Caco-2 (cell line): ENCODE data around the gene ZNF605. TPM values are rescaled to one million over a fixed set of nuclear protein-coding genes. Genes with fewer than 3 reads are reported as not detected.

ENCODE experiments used
- BruUV-seq: library from RNA; stranded (reverse); fragments of 400-500 nt; replicated peaks from 2 replicates; lab custom pipeline; 2021; lab: Mats Ljungman, UMichigan
- CTCF ChIA-PET: fragments of 300-600 bp; sonication (Branson Sonifier 250); formaldehyde crosslinking; loops from one replicate; lab custom pipeline; 2022; ENCODE audit warnings: antibody characterized with exemption; lab: Charles Lee
- POLR2A ChIA-PET: fragments of 300-600 bp; sonication (Branson Sonifier 250); formaldehyde crosslinking; loops from one replicate; lab custom pipeline; 2022; ENCODE audit warnings: antibody characterized with exemption; lab: Charles Lee
- DNase-seq, 2 experiments: peaks; one replicate each; pipeline versions ENCODE4 v3.0.0 to v3.0.0-alpha.2; 2020 to 2022
- H3K27me3 ChIP-seq: replicated peaks from 2 replicates; pipeline ENCODE4 v1.6.0; 2011; ENCODE audit warnings: low read length; ENCODE audit not compliant: control insufficient read depth, insufficient read depth
- H3K36me3 ChIP-seq: 2 replicates; pipeline ENCODE4 v1.5.1; 2011; ENCODE audit warnings: low read length; ENCODE audit not compliant: control insufficient read depth, insufficient read depth
- H3K4me1 ChIP-seq: fragments of 250-450 bp; sonication (Bioruptor Pico); 2 replicates; pipeline ENCODE4 v1.5.1; 2020; ENCODE audit warnings: mild to moderate bottlenecking
- H3K4me3 ChIP-seq: 2 replicates; pipeline ENCODE4 v1.5.1; 2011; ENCODE audit warnings: low read depth, mild to moderate bottlenecking, control low read depth, low read length
- H3K9me3 ChIP-seq: fragments of 250-450 bp; sonication (Bioruptor Pico); 2 replicates; pipeline ENCODE4 v1.5.1; 2020; ENCODE audit warnings: mild to moderate bottlenecking, moderate library complexity
- H3K27ac Mint-ChIP-seq: one replicate; pipeline ENCODE4 v1.8.0; 2022; ENCODE audit warnings: mixed read lengths; ENCODE audit not compliant: unreplicated experiment
- H3K27me3 Mint-ChIP-seq: one replicate; pipeline ENCODE4 v1.8.0; 2022; ENCODE audit warnings: mixed read lengths; ENCODE audit not compliant: insufficient read depth, unreplicated experiment
- H3K36me3 Mint-ChIP-seq: one replicate; pipeline ENCODE4 v1.8.0; 2022; ENCODE audit warnings: mild to moderate bottlenecking, mixed read lengths; ENCODE audit not compliant: insufficient read depth, unreplicated experiment
- H3K4me1 Mint-ChIP-seq: one replicate; pipeline ENCODE4 v1.8.0; 2022; ENCODE audit warnings: low read depth, mixed read lengths; ENCODE audit not compliant: unreplicated experiment
- H3K4me3 Mint-ChIP-seq: one replicate; pipeline ENCODE4 v1.8.0; 2022; ENCODE audit warnings: mild to moderate bottlenecking, moderate library complexity, mixed read lengths; ENCODE audit not compliant: unreplicated experiment
- H3K9me3 Mint-ChIP-seq: one replicate; pipeline ENCODE4 v1.8.0; 2022; ENCODE audit warnings: mixed read lengths; ENCODE audit not compliant: unreplicated experiment
- intact Hi-C: fragments of 100-400 bp; cut with micrococcal nuclease; formaldehyde crosslinking; loops from one replicate; pipeline ENCODE4 v1.10.0; 2022; ENCODE audit not compliant: unreplicated experiment
- total RNA-seq: library from RNA; stranded (reverse); gene quantifications from 2 replicates; pipeline ENCODE4 v1.2.3, GENCODE V29; 2022
- TF ChIP-seq, protein P1 (sequence below), 2 experiments: fragments of 200-600 bp in 1 of 2; IDR thresholded peaks; 1 replicate in 1 of 2; 2 replicates in 1 of 2; pipeline versions ENCODE4 v1.5.1 to v1.8.0; 2011 to 2022; ENCODE audit warnings: antibody characterized with exemption in 1 of 2, control low read depth in 1 of 2, inconsistent platforms in 1 of 2, low read depth in 1 of 2, low read length in 1 of 2, mild to moderate bottlenecking in 1 of 2, moderate library complexity in 1 of 2; ENCODE audit not compliant: insufficient read depth in 1 of 2, severe bottlenecking in 1 of 2, unreplicated experiment in 1 of 2

ZNF605 gene
- total RNA-seq, 1 experiment from 2014 or later, result 7.1 TPM

DNA sequence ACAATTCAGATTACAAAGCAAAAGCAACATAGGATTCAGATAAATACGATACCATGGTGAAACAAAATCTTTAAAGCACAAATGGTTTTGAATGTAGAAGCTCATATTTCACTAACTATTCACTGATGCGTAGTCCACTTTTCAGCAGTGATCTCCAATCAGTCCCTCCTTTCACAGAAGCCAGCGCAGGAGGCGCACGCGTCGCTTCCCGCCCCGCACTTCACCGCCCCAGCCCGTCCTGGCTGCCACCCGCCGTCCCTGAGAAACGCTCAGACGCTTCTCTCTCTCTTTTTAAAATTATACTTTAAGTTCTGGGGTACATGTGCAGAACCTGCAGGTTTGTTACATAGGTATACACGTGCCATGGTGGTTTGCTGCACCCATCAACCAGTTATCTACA lies 48.9 kb downstream of the ZNF605 start:
- TF ChIP-seq, protein P1, sequence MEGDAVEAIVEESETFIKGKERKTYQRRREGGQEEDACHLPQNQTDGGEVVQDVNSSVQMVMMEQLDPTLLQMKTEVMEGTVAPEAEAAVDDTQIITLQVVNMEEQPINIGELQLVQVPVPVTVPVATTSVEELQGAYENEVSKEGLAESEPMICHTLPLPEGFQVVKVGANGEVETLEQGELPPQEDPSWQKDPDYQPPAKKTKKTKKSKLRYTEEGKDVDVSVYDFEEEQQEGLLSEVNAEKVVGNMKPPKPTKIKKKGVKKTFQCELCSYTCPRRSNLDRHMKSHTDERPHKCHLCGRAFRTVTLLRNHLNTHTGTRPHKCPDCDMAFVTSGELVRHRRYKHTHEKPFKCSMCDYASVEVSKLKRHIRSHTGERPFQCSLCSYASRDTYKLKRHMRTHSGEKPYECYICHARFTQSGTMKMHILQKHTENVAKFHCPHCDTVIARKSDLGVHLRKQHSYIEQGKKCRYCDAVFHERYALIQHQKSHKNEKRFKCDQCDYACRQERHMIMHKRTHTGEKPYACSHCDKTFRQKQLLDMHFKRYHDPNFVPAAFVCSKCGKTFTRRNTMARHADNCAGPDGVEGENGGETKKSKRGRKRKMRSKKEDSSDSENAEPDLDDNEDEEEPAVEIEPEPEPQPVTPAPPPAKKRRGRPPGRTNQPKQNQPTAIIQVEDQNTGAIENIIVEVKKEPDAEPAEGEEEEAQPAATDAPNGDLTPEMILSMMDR (IDR thresholded peaks at IDR 0.05; ENCODE audit: insufficient read depth in 1 of 2, low read depth in 1 of 2, low read length in 1 of 2, severe bottlenecking in 1 of 2, unreplicated experiment in 1 of 2), result no peak
- BruUV-seq, result no TSS peak
- Mint-ChIP-seq H3K27me3 (no peaks in the 10 kb centered on the region), H3K4me3 (no peak overlapping the region), H3K4me1 (no peaks in the 10 kb centered on the region), H3K36me3 (peaks cover 9% of the 10 kb centered on the region), H3K27ac (no peak overlapping the region), H3K9me3 (peaks cover 22% of the 10 kb centered on the region)
- DNase-seq, result no peak
- no peak overlapping the region for H3K4me3 ChIP-seq
- intact Hi-C loops, result no loop called here
- no peaks in the 10 kb centered on the region for H3K4me1 ChIP-seq
- H3K9me3 ChIP-seq, result peaks cover 16% of the 10 kb centered on the region
- no peaks in the 10 kb centered on the region for H3K36me3 ChIP-seq
- CTCF ChIA-PET, result no interaction called here
- POLR2A ChIA-PET, result no interaction called here
- H3K27me3 ChIP-seq, result no peaks in the 10 kb centered on the region

DNA sequence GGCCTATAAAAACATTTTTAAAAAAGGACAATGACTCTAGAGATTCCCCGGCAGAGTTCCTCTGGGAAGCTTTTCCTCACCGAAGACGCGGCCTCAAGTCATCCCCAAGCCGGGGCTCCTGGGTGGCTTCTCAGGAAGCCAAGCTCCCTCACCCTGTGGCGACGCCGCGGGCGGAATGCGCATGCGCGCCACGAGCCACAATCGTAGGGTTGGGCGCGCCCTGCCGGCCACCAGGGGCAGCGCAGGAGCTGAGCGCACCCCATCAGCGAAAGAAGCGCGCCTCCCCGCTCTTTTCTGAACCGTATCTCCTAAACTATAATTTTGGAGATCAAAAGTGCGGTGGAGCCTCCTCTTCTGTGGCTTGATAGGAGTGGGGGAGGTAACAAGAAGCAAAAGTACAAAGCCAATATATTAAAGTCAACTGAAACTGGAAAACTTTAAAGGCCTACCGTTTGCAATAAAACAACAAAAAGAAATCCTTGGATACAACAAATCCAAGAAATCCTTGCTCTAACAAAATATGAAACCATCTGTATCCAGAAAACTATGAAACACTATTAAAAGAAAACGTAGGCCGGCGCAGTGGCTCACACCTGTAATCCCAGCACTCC lies 51.3 kb downstream of the ZNF605 start:
- no peaks in the 10 kb centered on the region for H3K27me3 ChIP-seq
- no peak for DNase-seq
- BruUV-seq, result no TSS peak
- Mint-ChIP-seq H3K4me3 (no peak overlapping the region), H3K4me1 (no peaks in the 10 kb centered on the region), H3K36me3 (peaks cover 9% of the 10 kb centered on the region), H3K27me3 (no peaks in the 10 kb centered on the region), H3K9me3 (peaks cover 6% of the 10 kb centered on the region), H3K27ac (no peak overlapping the region)
- H3K4me1 ChIP-seq, result no peaks in the 10 kb centered on the region
- intact Hi-C loops, result no loop called here
- H3K4me3 ChIP-seq, result no peak overlapping the region
- ChIA-PET POLR2A (no interaction called here), CTCF (no interaction called here)
- H3K9me3 ChIP-seq, result peaks cover 6% of the 10 kb centered on the region
- no peaks in the 10 kb centered on the region for H3K36me3 ChIP-seq
- TF ChIP-seq, protein P1 (IDR thresholded peaks at IDR 0.05; ENCODE audit: insufficient read depth in 1 of 2, low read depth in 1 of 2, low read length in 1 of 2, severe bottlenecking in 1 of 2, unreplicated experiment in 1 of 2), result peak in 1 of 2 experiments; percentile 9

DNA sequence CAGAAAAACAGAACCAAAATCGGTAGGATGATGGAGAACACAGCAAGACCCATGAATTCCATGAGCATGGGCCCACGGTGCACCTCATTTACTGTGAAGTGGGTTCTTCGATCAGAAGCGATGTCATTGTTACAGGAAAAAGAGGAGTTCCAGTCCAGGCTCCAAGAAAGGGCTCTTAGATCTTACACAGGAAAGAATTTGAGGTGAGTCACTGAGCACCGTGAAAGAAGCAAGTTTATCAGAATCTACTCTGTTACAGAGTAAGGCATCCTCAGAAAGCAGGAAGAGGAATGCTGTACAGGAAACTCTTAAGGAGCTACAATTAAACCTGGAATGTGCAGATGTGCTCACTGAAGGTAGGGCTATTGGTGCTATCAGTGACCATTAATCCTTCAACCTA lies 57.1 kb downstream of the ZNF605 start:
- DNase-seq, result no peak
- Mint-ChIP-seq H3K4me3 (no peak overlapping the region), H3K9me3 (peaks cover 6% of the 10 kb centered on the region), H3K27ac (no peak overlapping the region), H3K36me3 (no peaks in the 10 kb centered on the region), H3K4me1 (no peaks in the 10 kb centered on the region), H3K27me3 (no peaks in the 10 kb centered on the region)
- Histone ChIP-seq H3K27me3 (no peaks in the 10 kb centered on the region), H3K9me3 (no peaks in the 10 kb centered on the region), H3K4me1 (no peaks in the 10 kb centered on the region), H3K4me3 (no peak overlapping the region), H3K36me3 (no peaks in the 10 kb centered on the region)
- no TSS peak for BruUV-seq
- POLR2A ChIA-PET, result no interaction called here
- CTCF ChIA-PET, result no interaction called here
- TF ChIP-seq, protein P1 (IDR thresholded peaks at IDR 0.05; ENCODE audit: insufficient read depth in 1 of 2, low read depth in 1 of 2, low read length in 1 of 2, severe bottlenecking in 1 of 2, unreplicated experiment in 1 of 2), result no peak
- intact Hi-C loops, result no loop called here
